HEK293 (cell line): ENCODE measurements around the gene GPX8.

Experiments
- GLIS1 ChIP-seq: fragments of 450-650 bp; formaldehyde crosslinking; IDR thresholded peaks from 2 replicates; pipeline ENCODE4 v1.5.1; 2016; ENCODE audit warnings: missing biosample characterization, missing genetic modification characterization
- GLIS2 ChIP-seq: fragments of 450-650 bp; formaldehyde crosslinking; IDR thresholded peaks from 2 replicates; pipeline ENCODE4 v1.5.1; 2016; ENCODE audit warnings: missing biosample characterization, missing genetic modification characterization
- HOXC10 ChIP-seq: sonication (generic); formaldehyde crosslinking; IDR thresholded peaks from 2 replicates; pipeline ENCODE4 v1.8.1; 2023; ENCODE audit warnings: mild to moderate bottlenecking, missing genetic modification reagents
- HOXD13 ChIP-seq: sonication (generic); formaldehyde crosslinking; IDR thresholded peaks from 2 replicates; pipeline ENCODE4 v1.8.0; 2022; ENCODE audit warnings: missing genetic modification reagents, borderline replicate concordance
- KLF16 ChIP-seq: fragments of 450-650 bp; formaldehyde crosslinking; IDR thresholded peaks from 2 replicates; pipeline ENCODE4 v1.5.1; 2017; ENCODE audit warnings: missing biosample characterization, missing genetic modification characterization
- KLF17 ChIP-seq: fragments of 450-650 bp; formaldehyde crosslinking; IDR thresholded peaks from 2 replicates; pipeline ENCODE4 v1.5.1; 2016; ENCODE audit warnings: missing biosample characterization, missing genetic modification characterization
- MZF1 ChIP-seq: fragments of 450-650 bp; formaldehyde crosslinking; IDR thresholded peaks from 2 replicates; pipeline ENCODE4 v1.5.1; 2017; ENCODE audit warnings: missing biosample characterization, missing genetic modification characterization, borderline replicate concordance
- ZBTB21 ChIP-seq: fragments of 450-650 bp; formaldehyde crosslinking; IDR thresholded peaks from 2 replicates; pipeline ENCODE4 v1.5.1; 2017; ENCODE audit warnings: missing biosample characterization, missing genetic modification characterization
- ZFHX2 ChIP-seq: fragments of 450-650 bp; formaldehyde crosslinking; conservative IDR thresholded peaks from 2 replicates; pipeline ENCODE4 v1.5.1; 2016; ENCODE audit warnings: missing biosample characterization, missing genetic modification characterization
- ZNF146 ChIP-seq: fragments of 450-650 bp; formaldehyde crosslinking; IDR thresholded peaks from 2 replicates; pipeline ENCODE4 v1.5.1; 2016; ENCODE audit warnings: missing biosample characterization, missing genetic modification characterization
- ZNF148 ChIP-seq: fragments of 450-650 bp; formaldehyde crosslinking; IDR thresholded peaks from 2 replicates; pipeline ENCODE4 v1.5.0; 2017; ENCODE audit warnings: missing biosample characterization, missing genetic modification characterization, borderline replicate concordance
- ZNF155 ChIP-seq: fragments of 450-650 bp; formaldehyde crosslinking; IDR thresholded peaks from 2 replicates; pipeline ENCODE4 v1.5.1; 2016; ENCODE audit warnings: missing biosample characterization, missing genetic modification characterization
- ZNF2 ChIP-seq: fragments of 450-650 bp; formaldehyde crosslinking; IDR thresholded peaks from 2 replicates; pipeline ENCODE4 v1.5.1; 2016; ENCODE audit warnings: missing biosample characterization, missing genetic modification characterization
- ZNF335 ChIP-seq: fragments of 450-650 bp; formaldehyde crosslinking; conservative IDR thresholded peaks from 2 replicates; pipeline ENCODE4 v1.5.1; 2016; ENCODE audit warnings: missing biosample characterization, missing genetic modification characterization
- ZNF544 ChIP-seq: fragments of 450-650 bp; formaldehyde crosslinking; IDR thresholded peaks from 2 replicates; pipeline ENCODE4 v1.5.0; 2017; ENCODE audit warnings: missing biosample characterization, missing genetic modification characterization
- ZNF548 ChIP-seq: fragments of 450-650 bp; formaldehyde crosslinking; IDR thresholded peaks from 2 replicates; pipeline ENCODE4 v1.5.1; 2016; ENCODE audit warnings: missing biosample characterization, missing genetic modification characterization
- ZNF610 ChIP-seq: fragments of 450-650 bp; formaldehyde crosslinking; IDR thresholded peaks from 2 replicates; pipeline ENCODE4 v1.5.1; 2016; ENCODE audit warnings: missing biosample characterization, missing genetic modification characterization, borderline replicate concordance
- ZNF660 ChIP-seq: fragments of 450-650 bp; IDR thresholded peaks from 2 replicates; pipeline ENCODE4 v1.5.1; 2018; ENCODE audit warnings: missing biosample characterization, mild to moderate bottlenecking, missing genetic modification characterization
- ZNF792 ChIP-seq: fragments of 450-650 bp; formaldehyde crosslinking; IDR thresholded peaks from 2 replicates; pipeline ENCODE4 v1.5.1; 2016; ENCODE audit warnings: missing biosample characterization, missing genetic modification characterization
- ZNF830 ChIP-seq: fragments of 450-650 bp; IDR thresholded peaks from 2 replicates; pipeline ENCODE4 v1.5.0; 2018; ENCODE audit warnings: missing biosample characterization, missing genetic modification characterization, low read depth, mild to moderate bottlenecking, moderate library complexity
- ZNF843 ChIP-seq: fragments of 450-650 bp; formaldehyde crosslinking; IDR thresholded peaks from 2 replicates; pipeline ENCODE4 v1.5.1; 2016; ENCODE audit warnings: missing biosample characterization, missing genetic modification characterization
- ZSCAN23 ChIP-seq: fragments of 450-650 bp; formaldehyde crosslinking; IDR thresholded peaks from 2 replicates; pipeline ENCODE4 v1.5.1; 2016; ENCODE audit warnings: missing biosample characterization, missing genetic modification characterization
- ZSCAN5A ChIP-seq: fragments of 450-650 bp; formaldehyde crosslinking; IDR thresholded peaks from 2 replicates; pipeline ENCODE4 v1.5.1; 2016; ENCODE audit warnings: missing biosample characterization, missing genetic modification characterization
- TF ChIP-seq, protein P1 (sequence below): fragments of 450-650 bp; formaldehyde crosslinking; IDR thresholded peaks from 2 replicates; pipeline ENCODE4 v1.5.1; 2017; ENCODE audit warnings: missing biosample characterization, missing genetic modification characterization
- TF ChIP-seq, protein P2 (sequence below): fragments of 450-650 bp; formaldehyde crosslinking; IDR thresholded peaks from 2 replicates; pipeline ENCODE4 v1.5.1; 2016; ENCODE audit warnings: missing biosample characterization, missing genetic modification characterization
- TF ChIP-seq, protein P3 (sequence below): fragments of 450-650 bp; formaldehyde crosslinking; optimal IDR thresholded peaks from 2 replicates; pipeline ENCODE3; 2016; ENCODE audit warnings: missing biosample characterization, mild to moderate bottlenecking, missing genetic modification characterization
- TF ChIP-seq, protein P4 (sequence below): fragments of 450-650 bp; formaldehyde crosslinking; IDR thresholded peaks from 2 replicates; pipeline ENCODE4; 2016; ENCODE audit warnings: missing biosample characterization, missing genetic modification characterization
- TF ChIP-seq, protein P5 (sequence below): fragments of 450-650 bp; formaldehyde crosslinking; IDR thresholded peaks from 2 replicates; pipeline ENCODE4 v1.5.1; 2016; ENCODE audit warnings: missing biosample characterization, missing genetic modification characterization

GPX8 gene

GRCh38 chr5:55172937-55173686 is 13.1 kb downstream of the GPX8 start, which contains the start of gene CDC20B (continued):
- TF ChIP-seq, protein P1, sequence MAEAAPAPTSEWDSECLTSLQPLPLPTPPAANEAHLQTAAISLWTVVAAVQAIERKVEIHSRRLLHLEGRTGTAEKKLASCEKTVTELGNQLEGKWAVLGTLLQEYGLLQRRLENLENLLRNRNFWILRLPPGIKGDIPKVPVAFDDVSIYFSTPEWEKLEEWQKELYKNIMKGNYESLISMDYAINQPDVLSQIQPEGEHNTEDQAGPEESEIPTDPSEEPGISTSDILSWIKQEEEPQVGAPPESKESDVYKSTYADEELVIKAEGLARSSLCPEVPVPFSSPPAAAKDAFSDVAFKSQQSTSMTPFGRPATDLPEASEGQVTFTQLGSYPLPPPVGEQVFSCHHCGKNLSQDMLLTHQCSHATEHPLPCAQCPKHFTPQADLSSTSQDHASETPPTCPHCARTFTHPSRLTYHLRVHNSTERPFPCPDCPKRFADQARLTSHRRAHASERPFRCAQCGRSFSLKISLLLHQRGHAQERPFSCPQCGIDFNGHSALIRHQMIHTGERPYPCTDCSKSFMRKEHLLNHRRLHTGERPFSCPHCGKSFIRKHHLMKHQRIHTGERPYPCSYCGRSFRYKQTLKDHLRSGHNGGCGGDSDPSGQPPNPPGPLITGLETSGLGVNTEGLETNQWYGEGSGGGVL (tag by site-specific recombination) = peak; percentile 92
- TF ChIP-seq ZNF548 (tag by site-specific recombination) = no peak
- TF ChIP-seq ZNF146 = no peak
- TF ChIP-seq ZNF843 (tag by site-specific recombination) = no peak; the same call in 1 of the 2 replicates
- TF ChIP-seq KLF17 (tag by site-specific recombination) = peak; percentile 27; the same call in 1 of the 2 replicates
- peak; percentile 41; the same call in 1 of the 2 replicates for TF ChIP-seq ZFHX2 (tag by site-specific recombination)
- no peak for TF ChIP-seq ZNF544
- TF ChIP-seq GLIS2 (tag by site-specific recombination) = peak; percentile 88
- no peak for TF ChIP-seq MZF1 (tag by site-specific recombination)
- TF ChIP-seq, protein P2, sequence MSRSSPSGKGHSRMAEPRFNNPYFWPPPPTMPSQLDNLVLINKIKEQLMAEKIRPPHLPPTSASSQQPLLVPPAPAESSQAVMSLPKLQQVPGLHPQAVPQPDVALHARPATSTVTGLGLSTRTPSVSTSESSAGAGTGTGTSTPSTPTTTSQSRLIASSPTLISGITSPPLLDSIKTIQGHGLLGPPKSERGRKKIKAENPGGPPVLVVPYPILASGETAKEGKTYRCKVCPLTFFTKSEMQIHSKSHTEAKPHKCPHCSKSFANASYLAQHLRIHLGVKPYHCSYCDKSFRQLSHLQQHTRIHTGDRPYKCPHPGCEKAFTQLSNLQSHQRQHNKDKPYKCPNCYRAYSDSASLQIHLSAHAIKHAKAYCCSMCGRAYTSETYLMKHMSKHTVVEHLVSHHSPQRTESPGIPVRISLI (tag by site-specific recombination) = no peak
- no peak for TF ChIP-seq HOXC10 (CRISPR knock-in tag)
- no peak for TF ChIP-seq HOXD13 (CRISPR knock-in tag)
- TF ChIP-seq, protein P3, sequence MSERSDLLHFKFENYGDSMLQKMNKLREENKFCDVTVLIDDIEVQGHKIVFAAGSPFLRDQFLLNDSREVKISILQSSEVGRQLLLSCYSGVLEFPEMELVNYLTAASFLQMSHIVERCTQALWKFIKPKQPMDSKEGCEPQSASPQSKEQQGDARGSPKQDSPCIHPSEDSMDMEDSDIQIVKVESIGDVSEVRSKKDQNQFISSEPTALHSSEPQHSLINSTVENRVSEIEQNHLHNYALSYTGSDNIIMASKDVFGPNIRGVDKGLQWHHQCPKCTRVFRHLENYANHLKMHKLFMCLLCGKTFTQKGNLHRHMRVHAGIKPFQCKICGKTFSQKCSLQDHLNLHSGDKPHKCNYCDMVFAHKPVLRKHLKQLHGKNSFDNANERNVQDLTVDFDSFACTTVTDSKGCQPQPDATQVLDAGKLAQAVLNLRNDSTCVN (tag by site-specific recombination) = peak; percentile 66
- TF ChIP-seq, protein P4, sequence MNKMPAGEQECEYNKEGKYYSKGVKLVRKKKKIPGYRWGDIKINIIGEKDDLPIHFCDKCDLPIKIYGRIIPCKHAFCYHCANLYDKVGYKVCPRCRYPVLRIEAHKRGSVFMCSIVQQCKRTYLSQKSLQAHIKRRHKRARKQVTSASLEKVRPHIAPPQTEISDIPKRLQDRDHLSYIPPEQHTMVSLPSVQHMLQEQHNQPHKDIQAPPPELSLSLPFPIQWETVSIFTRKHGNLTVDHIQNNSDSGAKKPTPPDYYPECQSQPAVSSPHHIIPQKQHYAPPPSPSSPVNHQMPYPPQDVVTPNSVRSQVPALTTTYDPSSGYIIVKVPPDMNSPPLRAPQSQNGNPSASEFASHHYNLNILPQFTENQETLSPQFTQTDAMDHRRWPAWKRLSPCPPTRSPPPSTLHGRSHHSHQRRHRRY (tag by site-specific recombination) = no peak
- TF ChIP-seq ZNF660 (tag by site-specific recombination) = 0 out of 2 replicates have a peak, but pooled peaks have one; percentile 67
- peak; percentile 73 for TF ChIP-seq GLIS1
- TF ChIP-seq ZNF610 = no peak
- TF ChIP-seq ZNF335 (tag by site-specific recombination) = peak; percentile 90
- TF ChIP-seq, protein P5, sequence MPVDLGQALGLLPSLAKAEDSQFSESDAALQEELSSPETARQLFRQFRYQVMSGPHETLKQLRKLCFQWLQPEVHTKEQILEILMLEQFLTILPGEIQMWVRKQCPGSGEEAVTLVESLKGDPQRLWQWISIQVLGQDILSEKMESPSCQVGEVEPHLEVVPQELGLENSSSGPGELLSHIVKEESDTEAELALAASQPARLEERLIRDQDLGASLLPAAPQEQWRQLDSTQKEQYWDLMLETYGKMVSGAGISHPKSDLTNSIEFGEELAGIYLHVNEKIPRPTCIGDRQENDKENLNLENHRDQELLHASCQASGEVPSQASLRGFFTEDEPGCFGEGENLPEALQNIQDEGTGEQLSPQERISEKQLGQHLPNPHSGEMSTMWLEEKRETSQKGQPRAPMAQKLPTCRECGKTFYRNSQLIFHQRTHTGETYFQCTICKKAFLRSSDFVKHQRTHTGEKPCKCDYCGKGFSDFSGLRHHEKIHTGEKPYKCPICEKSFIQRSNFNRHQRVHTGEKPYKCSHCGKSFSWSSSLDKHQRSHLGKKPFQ (tag by site-specific recombination) = no peak
- TF ChIP-seq ZSCAN23 = no peak
- TF ChIP-seq ZNF2 = no peak; the same call in 1 of the 2 replicates
- TF ChIP-seq ZNF155 (tag by site-specific recombination) = no peak
- no peak for TF ChIP-seq ZNF830 (tag by site-specific recombination)
- TF ChIP-seq ZBTB21 (tag by site-specific recombination) = no peak
- no peak for TF ChIP-seq ZNF792 (tag by site-specific recombination)
- TF ChIP-seq ZNF148 (tag by site-specific recombination) = no peak
- TF ChIP-seq KLF16 = no peak
- no peak for TF ChIP-seq ZSCAN5A (tag by site-specific recombination)
